Progenitor cell of endocrine pancreas (in vitro differentiated cells): ENCODE measurements around the gene ALPL. TPM values are rescaled to one million over a fixed set of nuclear protein-coding genes. Genes with fewer than 3 reads are reported as not detected.

Experiments used
- DNase-seq: peaks from one replicate; pipeline ENCODE4 v3.0.0; 2021; ENCODE audit warnings: low spot score; ENCODE audit not compliant: unreplicated experiment
- H3K27ac Mint-ChIP-seq: 2 replicates; pipeline ENCODE4 v1.8.0; 2021; ENCODE audit warnings: mild to moderate bottlenecking, moderate library complexity, mixed read lengths
- H3K27me3 Mint-ChIP-seq: 2 replicates; pipeline ENCODE4 v1.8.0; 2021; ENCODE audit warnings: mixed read lengths
- H3K36me3 Mint-ChIP-seq: 2 replicates; pipeline ENCODE4 v1.8.0; 2022; ENCODE audit warnings: mixed read lengths; ENCODE audit not compliant: insufficient read depth
- H3K4me1 Mint-ChIP-seq: 2 replicates; pipeline ENCODE4 v1.8.0; 2021; ENCODE audit warnings: low read depth, mixed read lengths
- H3K4me3 Mint-ChIP-seq: 2 replicates; pipeline ENCODE4 v1.8.0; 2021; ENCODE audit warnings: low read depth, mild to moderate bottlenecking, moderate library complexity, mixed read lengths
- H3K9me3 Mint-ChIP-seq: 2 replicates; pipeline ENCODE4 v1.8.0; 2021; ENCODE audit warnings: low read depth, mixed read lengths
- total RNA-seq: library from RNA; stranded (reverse); gene quantifications from 2 replicates; pipeline ENCODE4 v1.2.1, GENCODE V29; 2021
- TF ChIP-seq, protein P1 (sequence below): fragments of 200-600 bp; sonication (generic); IDR thresholded peaks from one replicate; pipeline ENCODE4 v1.5.0; 2021; ENCODE audit warnings: antibody characterized with exemption, mild to moderate bottlenecking; ENCODE audit not compliant: unreplicated experiment

Gene ALPL
- total RNA-seq, 1 donor from 2014 or later, result 18.8 TPM

DNA sequence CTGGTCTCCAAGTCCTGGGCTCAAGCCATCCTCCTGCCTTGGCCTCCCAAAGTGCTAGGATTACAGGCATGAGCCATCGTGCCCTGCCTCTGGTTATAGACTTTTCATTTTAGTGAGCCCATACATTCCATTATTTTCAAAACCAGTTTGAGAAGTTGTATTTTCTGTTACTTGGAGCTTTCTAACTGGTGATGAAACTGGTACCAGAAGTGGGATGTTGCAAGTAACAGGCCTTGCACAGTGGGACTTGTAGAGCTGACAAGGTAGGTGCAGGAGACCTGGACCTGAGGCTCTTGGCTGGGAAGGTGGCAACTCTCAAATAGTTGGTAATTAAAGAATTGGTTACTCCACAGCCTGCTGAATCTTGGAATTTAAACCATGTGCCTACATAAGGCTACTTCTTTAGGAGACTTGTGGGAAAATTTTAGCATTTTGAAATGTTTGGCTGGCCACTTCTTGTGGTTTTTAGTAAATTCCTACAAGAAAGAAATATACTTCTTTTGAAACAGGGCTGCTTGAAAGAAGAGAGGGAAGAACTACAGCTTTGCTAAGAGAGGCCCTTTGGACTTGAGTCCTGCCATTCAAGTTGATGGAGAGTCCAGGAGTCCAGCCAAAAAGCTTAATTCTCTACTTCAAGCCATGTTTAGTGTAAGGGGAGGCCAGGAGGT is 9.8 kb upstream of the ALPL start:
- DNase-seq, result no peak
- Mint-ChIP-seq H3K27ac (no peak overlapping the region), H3K4me3 (no peak overlapping the region), H3K4me1 (no peaks in the 10 kb centered on the region), H3K27me3 (peaks cover 3% of the 10 kb centered on the region), H3K9me3 (no peaks in the 10 kb centered on the region), H3K36me3 (no peaks in the 10 kb centered on the region)
- TF ChIP-seq, protein P1, sequence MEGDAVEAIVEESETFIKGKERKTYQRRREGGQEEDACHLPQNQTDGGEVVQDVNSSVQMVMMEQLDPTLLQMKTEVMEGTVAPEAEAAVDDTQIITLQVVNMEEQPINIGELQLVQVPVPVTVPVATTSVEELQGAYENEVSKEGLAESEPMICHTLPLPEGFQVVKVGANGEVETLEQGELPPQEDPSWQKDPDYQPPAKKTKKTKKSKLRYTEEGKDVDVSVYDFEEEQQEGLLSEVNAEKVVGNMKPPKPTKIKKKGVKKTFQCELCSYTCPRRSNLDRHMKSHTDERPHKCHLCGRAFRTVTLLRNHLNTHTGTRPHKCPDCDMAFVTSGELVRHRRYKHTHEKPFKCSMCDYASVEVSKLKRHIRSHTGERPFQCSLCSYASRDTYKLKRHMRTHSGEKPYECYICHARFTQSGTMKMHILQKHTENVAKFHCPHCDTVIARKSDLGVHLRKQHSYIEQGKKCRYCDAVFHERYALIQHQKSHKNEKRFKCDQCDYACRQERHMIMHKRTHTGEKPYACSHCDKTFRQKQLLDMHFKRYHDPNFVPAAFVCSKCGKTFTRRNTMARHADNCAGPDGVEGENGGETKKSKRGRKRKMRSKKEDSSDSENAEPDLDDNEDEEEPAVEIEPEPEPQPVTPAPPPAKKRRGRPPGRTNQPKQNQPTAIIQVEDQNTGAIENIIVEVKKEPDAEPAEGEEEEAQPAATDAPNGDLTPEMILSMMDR, result no peak

DNA sequence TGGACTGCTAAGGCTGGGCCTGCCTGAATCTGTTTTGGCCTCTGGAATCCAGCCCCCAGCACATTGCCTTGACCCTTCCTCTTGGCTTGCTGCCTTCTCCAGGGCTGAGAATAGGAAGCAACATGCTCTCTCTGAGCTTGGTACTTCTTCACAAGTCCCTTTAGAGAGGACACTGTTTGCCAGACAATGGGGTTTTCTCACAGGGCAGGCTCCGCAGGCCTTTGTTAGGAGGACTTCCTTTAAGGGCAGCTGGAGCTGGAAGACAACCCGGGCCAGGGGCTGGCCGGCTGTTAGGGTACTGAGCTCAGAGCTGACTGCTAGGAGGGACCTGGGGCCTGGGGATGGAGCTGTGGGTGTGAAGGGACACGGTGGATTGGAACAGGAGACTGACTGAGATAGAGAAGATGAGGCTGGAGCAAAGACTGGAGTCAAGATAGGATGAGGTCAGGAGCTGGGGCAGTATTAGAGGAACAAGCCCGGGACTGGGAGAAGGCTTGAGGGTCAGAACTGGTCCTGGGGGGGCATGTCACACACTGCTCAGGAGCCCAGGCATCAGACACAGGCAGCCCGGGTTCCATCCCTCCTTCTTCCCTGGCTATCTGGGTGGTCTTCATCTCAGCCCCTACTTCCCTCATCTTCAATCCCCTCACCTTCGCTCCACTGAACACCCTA is 5.4 kb upstream of the ALPL start:
- no peaks in the 10 kb centered on the region for H3K9me3 Mint-ChIP-seq
- peaks cover 26% of the 10 kb centered on the region for H3K27me3 Mint-ChIP-seq
- H3K4me1 Mint-ChIP-seq, result peaks cover under 1% of the 10 kb centered on the region
- TF ChIP-seq, protein P1, result no peak
- H3K4me3 Mint-ChIP-seq, result no peak overlapping the region
- DNase-seq, result no peak
- no peaks in the 10 kb centered on the region for H3K36me3 Mint-ChIP-seq
- no peak overlapping the region for H3K27ac Mint-ChIP-seq

DNA sequence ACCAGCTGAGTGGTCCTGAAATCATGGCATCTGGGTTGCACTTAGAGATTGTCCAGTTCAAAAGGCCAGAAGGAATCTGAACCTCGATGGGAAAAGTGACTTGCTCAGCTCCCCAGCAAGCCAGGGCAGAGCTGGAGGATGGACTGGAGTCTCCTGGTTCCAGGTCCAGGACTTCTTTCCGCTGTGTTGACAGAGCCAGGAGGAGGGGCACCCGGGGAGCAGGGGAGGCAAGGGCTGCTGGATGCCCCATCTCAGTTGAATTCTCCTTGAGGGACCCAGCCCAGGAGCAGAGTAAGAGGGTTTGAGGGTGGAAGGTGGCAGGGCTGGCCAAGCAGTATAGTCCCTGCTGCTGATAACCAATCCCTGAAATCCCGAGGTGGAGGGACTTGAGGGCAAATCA is 2.4 kb upstream of the ALPL start:
- H3K9me3 Mint-ChIP-seq, result no peaks in the 10 kb centered on the region
- peaks cover 46% of the 10 kb centered on the region for H3K27me3 Mint-ChIP-seq
- H3K4me1 Mint-ChIP-seq, result peaks cover 7% of the 10 kb centered on the region
- TF ChIP-seq, protein P1, result no peak
- H3K36me3 Mint-ChIP-seq, result no peaks in the 10 kb centered on the region
- DNase-seq, result no peak
- H3K4me3 Mint-ChIP-seq, result no peak overlapping the region
- H3K27ac Mint-ChIP-seq, result no peak overlapping the region

DNA sequence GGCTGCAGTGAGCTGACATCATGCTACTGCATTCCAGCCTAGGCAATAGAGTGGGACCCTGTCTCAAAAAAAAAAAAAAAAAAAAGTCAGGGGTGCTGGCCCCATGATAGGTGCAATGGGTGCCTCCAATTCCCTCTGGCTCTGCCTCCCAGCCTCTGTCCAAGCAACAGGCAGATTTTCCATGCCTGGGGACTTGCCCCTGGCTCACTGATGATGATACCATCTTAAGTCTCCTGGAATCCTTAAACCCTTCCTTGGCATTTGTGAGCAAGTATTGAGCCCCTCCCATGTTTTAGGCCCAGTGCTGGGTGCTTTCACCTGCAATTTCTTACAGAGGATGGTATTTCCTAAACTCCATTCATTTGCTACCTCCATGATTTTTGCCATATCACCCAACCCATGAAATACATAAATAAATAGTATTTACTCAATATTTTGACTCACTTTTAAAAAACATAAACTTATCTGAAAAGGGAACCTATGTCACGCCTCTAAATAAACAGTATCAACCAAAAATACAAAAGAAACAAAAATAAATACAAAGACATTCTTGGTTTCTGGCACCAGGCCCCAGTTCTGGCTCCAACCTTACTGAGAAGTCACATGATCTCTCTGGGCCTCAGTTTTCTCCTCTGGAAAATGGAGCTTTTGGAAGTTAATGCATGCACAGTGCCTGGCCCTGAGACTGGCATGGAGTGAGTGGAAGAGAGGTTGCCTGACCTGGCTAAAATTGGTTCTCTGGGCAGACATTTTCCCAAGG is 1.5 kb upstream of the ALPL start:
- Mint-ChIP-seq H3K27ac (no peak overlapping the region), H3K4me1 (peaks cover 7% of the 10 kb centered on the region), H3K36me3 (no peaks in the 10 kb centered on the region), H3K27me3 (peaks cover 46% of the 10 kb centered on the region), H3K4me3 (no peak overlapping the region), H3K9me3 (no peaks in the 10 kb centered on the region)
- TF ChIP-seq, protein P1, result no peak
- no peak for DNase-seq

DNA sequence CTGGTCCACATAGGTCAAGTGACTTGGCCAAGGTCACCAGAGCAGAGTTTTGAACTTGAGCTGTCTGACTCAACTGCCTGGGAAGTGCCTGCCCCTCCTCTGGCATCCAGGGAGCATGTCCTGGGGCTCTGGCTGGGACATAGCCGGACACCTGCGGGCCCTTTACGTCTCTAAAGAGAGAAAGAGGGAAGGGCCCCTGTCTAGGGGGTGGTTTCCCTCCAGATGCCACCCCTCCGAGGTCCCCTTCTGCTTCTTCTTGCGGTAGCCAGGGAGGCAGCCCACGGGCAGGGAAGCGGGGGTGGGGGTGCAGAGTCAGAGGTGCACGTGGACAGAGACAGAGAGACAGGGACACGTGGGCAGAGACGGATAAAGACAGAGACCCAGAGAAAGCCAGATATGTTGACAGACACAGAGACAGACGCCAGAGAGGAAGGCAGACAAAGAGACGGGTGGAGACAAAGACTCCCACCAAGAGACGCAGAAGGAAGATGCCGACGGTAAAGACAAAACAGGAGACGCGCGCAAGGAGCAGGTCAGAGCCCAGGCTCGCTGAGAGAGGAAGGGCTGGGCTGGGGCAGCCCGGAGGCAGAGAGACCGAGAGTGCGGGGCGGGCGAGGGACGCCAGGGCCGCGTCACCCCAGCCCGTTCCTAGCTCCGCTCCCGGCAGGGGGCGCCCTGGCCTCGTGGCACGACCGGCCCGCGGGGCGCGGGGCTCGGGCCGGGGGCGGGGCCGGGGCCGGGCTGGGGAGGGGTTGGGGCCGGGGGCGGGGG is 458 bp upstream of the ALPL start:
- H3K27me3 Mint-ChIP-seq, result peaks cover 46% of the 10 kb centered on the region
- H3K4me3 Mint-ChIP-seq, result peak overlapping the region; percentile 54
- peak; percentile 81 for DNase-seq
- peaks cover 7% of the 10 kb centered on the region for H3K4me1 Mint-ChIP-seq
- H3K27ac Mint-ChIP-seq, result peak overlapping the region; percentile 0
- no peaks in the 10 kb centered on the region for H3K9me3 Mint-ChIP-seq
- TF ChIP-seq, protein P1, result peak; percentile 66
- H3K36me3 Mint-ChIP-seq, result no peaks in the 10 kb centered on the region
